Dedifferentiated amniotic fluid mesenchymal stem cell (primary cell): ENCODE measurements around the gene PRKG1.
A peak's percentile ranks its signal among the peaks of the same experiment; 100 is the strongest.
"Not testable (repeated sequence)": the region's sequence is repeated elsewhere in the genome, so short reads cannot be mapped to it uniquely, and the experiment has no call there.

Experiments used
- DNase-seq: peaks from one replicate; pipeline ENCODE4 v3.0.0-alpha.2; 2016; ENCODE audit errors: extremely low spot score

The PRKG1 gene

DNA sequence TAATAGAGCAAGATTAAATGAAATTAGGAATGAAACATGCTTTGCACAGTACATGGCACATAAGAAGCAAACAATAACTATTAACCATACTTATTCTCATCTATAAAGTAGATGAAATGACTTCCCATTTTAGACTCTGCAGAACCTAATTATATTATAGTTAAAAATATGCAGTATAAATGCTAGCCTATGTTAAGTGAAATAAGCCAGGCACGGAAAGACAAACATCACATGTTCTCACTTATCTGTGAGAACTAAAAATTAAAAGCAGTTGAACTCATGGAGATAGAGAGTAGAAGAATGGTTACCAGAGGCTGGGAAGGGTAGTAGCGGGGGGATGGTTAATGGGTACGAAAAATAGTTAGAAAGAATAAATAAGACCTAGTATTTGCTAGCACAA, 247.0 kb downstream of the PRKG1 start:
- DNase-seq, result no peak

DNA sequence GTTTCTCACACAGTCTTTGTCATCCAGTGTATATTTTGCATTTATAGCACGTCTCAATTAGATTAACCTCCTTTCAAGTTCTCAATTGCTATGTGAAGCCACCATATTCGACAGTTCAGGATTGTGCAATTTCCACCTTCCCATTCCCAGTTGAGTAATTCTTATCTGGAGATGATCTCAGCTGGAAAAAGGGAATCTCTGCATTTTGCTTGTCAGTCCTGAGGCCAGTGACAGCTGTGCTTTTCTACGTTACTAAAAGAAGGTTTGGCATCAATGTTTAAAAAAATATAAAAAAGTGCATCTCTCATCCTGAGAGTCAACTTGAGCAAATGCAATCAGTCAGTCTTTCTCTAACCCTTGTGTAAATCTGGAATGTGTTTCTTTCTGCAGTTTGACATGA, 247.7 kb downstream of the PRKG1 start:
- DNase-seq, result no peak

DNA sequence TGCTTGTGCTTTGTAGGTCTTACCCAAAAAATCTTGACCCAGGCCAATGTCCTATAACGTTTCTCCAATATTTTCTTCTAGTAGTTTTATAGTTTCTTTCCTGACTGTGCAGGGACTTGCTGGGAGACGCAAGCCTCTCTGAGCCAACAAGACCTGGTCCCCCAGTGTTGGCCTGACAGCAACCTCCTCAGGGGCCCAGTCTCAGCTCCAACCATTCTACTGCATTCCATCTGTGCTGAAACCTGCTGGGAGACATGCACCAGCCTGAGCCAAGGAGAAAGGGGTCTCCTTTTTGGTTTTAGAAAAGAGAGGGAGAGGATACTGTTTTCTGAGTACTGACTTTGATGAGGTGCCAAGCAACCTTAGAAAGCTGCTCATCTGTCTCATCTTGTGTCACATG, 251.4 kb downstream of the PRKG1 start:
- DNase-seq, result no peak

DNA sequence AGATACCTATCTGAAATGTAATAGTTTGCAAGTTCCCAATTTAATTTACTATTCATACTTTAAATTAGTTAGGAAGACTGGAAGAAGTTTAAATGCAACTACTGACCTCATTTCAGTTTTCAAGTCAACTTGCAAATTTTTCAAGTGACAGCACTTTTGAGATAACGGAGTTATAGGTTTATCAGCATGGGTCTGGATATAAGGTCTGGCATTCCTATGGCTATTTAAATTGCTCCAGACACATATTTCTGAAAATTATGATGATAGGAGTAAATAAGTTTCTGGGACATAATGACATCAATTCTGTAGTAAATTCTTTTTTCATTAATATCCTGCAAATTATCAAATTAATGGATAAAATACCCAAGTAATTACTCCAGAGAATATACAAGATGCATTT, 251.9 kb downstream of the PRKG1 start:
- DNase-seq, result no peak

DNA sequence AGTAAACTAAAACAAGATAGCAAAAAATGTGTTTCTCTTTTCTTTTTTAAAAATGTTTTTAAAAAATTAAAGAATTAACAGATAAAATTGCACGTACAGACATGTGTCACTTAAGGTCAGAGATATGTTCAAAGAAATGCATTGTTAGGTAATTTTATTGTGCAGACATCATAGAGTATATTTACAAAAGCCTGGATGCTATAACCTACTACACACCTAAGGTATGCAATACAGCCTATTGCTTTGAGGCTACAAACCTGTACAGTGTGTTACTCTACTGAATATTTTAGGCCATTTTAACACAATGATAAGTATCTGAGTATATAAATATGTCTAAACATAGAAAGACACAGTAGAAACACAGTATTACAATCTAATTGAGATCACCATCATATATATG, 253.1 kb downstream of the PRKG1 start:
- no peak for DNase-seq

DNA sequence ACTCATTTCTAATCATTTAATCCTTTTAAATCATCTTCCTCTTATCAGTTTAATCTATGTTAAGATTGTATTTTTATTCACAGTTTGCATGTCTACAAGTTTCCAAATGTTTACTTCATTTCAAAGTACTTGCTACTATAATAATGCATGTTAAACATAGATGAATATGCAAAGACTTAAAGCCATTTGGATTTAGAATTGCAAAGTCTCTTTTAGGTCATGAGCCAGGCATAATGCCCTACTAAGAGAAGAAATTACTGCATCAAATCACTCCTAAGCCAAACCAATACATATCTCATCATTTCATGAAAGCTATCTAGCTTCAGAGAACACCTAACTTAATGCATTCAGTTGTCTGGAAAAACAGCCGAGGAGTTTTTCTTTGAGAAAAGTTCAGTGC, 266.1 kb downstream of the PRKG1 start:
- DNase-seq, result no peak

DNA sequence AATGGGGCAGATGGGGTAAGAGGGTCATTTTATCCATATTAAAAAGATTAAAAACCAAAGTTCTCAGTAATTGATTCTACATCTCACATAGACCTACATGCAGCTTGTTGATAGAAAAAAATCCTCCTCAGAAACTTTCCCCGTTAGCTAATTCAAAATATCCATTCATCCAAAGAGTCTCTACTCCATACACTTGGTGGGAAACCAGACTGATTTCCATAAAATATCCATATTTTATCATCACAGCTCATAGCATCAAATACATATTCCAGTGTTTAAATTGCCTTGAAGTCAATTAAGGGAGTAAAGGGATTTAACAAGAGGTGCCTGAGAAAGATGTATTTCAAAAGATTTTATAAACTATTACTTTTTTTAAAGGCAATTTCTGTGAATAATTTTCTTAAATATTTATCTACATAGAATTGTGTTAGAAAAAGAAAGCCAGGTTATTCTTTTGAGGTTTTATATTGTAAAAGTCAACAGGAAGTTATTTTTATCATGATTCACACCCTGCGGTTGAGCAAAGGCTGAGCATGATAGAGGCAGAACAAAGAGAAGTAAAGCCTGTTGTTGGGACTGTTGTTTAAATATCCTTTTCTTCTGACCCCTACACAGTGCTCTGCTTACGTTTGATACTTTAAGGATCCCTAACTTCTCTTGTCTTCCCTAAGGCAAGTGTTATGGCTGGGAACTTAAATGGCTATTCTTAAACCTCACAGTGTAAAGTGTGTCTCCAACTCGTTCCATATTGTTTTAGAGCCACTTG, 266.7 kb downstream of the PRKG1 start:
- no peak for DNase-seq

DNA sequence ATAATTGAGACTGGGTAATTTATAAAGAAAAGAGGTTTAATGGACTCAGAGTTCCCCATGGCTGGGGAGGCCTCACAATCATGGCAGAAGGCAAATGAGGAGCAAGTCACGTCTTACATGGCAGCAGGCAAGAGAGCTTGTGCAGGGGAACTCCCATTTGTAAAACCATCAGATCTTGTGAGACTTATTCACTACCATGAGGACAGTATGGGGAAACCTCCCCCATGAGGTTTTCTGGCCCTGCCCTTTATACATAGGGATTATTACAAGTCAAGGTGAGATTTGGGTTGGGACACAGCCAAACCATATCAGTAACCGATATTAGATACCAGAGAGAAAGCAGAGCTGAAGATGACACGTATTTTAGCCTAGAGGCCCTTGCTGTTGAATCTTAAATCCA, 267.5 kb downstream of the PRKG1 start:
- not testable (repeated sequence) for DNase-seq

DNA sequence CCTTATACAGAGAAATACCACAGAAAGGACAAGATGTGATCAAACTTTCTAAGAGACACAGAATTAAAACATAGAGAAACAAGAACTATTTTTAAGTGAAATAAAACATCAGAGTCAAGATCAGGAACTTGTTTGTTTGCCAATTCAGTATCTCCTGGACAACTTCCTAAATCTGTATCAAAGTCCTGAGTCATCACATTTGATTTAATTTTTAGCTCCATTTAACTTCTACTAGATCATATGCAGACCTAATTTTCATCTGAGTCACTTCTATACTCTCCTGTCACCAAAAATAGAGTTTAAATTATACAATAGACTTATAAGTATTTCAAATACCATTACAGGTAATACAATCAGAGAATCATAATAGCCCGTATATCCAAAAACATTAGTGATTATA, 268.1 kb downstream of the PRKG1 start:
- no peak for DNase-seq

DNA sequence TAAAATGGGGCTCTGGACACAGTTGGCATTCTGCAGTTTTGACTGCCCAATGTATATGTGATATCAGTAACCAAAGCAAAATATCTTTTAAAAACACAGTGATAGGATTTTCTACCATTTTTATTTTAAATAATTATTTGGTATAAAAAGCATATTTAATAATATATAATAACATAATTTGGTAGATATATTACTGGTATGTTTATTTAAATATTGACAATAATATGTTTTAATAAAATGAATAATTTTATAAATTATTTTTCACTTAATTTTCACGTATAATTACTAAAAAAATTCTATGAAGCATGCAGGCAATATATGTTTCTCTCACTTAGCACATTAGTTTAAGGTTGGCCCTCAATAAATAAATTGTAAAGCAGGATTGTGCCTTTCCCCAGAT, 269.1 kb downstream of the PRKG1 start:
- no peak for DNase-seq

DNA sequence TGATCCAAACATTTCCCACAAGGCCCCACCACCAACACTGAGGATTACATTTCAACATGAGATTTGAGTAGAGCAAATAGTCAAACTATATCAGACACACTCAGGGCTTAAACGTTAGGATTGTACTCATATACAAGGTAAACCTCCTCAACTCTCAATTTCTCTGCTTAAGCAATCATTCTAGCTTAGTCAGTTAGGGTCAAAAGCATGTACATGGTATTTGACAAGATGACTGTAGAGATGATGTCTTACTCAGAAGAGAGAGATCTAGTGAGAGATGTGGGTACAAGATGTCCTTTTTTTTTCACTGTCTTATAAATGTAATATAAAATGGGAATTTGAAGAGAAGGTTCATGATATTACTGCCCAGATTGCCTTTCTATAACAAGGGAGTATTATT, 270.1 kb downstream of the PRKG1 start:
- no peak for DNase-seq

DNA sequence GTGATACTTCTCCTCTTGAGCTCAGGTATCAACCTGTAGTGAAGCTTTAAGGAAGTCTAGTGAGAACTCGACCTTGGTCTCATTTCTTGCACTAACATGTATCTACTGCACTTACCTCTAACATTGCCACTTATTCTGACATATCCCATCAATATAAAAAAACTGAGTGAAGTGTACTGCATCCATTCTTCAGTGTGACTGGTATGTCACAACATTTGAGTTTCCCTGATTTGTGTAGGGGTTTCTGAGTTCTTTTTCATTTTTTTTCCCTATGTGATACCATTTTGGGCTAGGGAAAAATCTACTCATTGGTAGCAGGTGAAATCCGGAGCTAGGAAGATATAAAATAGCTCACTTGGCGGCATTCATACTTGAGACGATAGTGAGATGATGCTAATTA, 274.3 kb downstream of the PRKG1 start:
- DNase-seq, result no peak

DNA sequence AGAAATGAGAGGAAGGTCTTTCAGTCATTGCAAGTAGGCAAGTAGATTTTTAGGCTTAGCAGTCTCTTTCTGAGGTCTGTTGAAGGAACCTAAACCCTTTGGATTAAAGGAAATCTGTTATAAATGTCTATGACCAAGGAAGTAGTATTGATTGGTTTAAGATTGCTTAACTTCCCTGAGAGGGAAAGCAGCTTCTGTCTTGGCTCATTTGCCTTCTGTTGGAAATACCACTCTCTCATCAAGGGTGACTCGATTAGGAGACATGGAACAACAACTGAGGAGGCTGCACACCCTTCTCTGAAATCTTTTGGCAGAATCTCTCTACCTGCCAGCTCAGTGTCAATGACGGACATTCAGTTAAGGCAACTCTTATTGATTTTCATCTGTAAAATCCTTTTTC, 282.9 kb downstream of the PRKG1 start:
- no peak for DNase-seq

DNA sequence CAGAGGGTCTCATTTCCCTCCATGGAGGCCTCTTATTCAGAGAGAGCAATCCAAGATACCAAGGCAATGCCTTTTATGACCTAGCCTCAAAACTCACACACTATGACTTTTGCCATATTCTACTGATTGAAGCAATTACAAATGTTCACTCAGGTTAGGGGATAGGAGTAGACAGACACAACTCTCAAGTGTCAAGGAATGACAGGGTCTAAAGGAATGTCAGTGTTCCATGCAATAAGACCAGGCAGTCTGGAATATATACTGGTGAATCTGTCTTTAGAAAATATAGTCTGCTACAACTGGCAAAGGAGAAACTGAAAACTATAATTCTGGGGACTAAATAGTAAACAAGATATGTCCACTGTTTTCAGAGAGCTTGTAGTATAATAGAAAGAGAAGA, 283.9 kb downstream of the PRKG1 start:
- DNase-seq, result no peak

DNA sequence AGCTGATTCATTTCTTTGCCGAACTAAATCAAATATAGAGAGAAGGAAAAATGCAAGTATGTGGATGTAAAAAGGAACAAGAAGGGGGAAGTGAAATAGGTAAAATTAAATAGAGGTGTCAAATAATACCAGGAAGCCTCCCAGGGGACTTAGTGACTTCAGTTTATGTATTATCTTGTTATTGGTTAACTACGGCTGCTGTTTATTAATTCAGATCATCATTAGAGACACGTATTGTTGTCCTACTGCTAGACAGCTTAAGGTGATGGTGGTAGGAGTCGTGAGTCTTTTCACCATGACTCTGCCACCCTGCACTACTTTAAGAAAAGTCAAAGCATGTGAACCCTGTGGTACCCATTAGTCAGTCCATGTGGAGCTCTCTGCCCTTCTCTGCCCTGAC, 289.1 kb downstream of the PRKG1 start:
- no peak for DNase-seq

DNA sequence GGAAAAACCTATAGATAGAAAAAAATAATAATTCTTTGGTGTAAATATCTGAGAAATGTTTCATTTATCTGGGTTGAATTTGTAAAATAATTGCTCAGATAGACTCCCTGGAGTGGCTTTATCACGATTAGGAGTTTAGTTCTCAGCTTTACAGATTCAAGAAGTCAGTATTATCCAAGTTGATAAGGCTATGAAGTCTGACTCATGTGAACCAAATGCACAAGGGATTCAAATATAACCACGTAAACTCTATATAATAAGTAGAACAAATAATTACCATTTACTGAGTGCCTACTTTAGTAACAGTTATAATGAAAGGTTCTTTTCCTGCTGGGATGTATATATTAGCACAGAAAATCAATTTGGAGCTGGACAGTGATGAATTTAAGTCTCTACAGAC, 290.4 kb downstream of the PRKG1 start:
- no peak for DNase-seq

DNA sequence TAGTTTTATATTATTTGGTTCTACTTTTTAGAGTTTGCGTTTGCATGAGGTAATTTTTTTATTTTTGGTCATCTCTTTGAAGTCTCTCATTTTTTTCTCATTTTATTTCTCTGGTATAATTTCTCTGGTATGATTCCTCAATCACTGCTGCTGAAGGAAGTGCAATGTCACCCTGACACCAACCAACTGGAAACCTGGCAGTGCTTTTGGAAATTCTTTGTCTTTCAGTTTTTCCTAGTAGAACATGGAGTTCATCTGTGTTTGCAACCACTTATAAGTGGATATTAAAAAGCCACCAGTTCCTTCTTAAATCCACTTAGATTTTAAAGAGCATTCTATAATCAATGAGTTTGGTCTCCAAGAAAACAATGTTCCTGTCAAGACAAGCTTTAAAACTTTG, 291.8 kb downstream of the PRKG1 start:
- DNase-seq, result no peak

DNA sequence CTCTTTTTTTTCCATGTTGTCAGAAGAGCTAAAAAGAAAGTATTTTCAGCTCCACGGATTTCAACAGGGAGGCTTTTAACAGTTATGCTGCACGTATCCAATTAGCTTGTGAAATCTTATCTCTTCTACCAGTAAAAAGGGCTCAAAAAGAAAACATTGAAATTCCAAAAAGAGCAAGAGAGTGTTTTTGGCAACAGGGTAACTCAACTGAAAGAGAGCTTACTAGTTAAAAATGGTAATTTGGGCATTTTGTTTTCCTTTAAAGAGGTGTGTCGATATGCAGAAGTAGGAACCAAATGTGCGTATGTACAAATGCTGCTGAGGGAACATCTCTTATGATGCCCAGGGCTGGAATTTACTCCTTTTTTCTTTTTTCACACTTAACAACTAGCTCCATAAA, 292.8 kb downstream of the PRKG1 start:
- DNase-seq, result no peak

DNA sequence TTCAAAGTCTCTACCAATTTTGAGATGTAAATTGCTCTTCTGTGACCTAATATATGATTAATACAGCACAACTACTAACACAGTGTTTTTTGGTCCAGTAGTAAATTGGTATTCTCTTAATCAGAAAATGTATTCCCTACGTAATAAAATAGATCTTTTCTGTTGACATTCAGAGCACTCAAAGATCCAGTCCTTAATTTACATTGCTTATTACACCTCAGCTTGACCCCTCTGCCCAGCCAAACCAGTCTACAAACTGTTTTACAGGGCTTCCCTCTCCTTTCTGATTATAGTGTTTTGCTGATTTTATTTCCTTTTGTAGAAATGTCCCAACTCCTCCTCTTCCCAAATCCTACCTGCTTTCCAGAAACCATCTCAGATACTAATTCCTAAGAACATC, 293.4 kb downstream of the PRKG1 start:
- DNase-seq, result no peak

DNA sequence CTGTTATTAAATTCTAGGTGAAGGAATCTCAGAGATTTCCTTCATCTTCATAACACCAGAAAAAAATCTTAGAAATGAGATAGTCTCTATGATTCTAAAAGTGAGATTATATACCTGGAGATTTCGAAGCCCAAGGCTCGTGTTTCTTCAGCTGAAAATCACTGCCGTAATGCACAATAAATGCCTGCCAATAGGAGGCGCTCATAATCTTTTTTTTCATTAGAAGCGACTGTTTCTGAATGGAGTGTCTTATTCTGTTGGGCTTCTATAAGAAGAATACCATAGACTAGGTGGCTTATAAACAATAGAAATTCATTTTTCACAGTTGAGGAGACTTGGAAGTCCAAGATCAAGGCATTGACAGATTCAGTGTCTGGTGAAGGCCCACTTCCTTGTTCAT, 294.7 kb downstream of the PRKG1 start:
- DNase-seq, result no peak

DNA sequence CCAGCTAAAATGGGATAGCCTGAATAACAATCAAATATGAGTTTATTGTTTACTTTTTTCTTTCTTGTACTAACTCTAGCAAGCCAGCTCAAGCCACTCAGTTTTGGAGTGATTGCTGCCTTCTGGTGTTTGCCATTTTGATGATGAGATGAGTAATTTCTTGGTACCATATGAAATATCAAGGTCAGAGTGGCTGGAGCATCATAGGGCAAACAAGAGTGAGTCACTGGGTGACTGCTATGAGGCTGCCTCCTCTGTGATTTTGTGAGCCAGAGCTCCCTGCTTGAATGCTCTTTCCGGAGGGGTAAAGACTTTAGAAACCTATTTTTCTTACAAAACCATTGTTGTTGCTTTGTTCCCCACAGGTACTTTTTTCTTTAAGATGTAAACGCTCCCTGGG, 295.6 kb downstream of the PRKG1 start:
- DNase-seq, result peak; percentile 46

DNA sequence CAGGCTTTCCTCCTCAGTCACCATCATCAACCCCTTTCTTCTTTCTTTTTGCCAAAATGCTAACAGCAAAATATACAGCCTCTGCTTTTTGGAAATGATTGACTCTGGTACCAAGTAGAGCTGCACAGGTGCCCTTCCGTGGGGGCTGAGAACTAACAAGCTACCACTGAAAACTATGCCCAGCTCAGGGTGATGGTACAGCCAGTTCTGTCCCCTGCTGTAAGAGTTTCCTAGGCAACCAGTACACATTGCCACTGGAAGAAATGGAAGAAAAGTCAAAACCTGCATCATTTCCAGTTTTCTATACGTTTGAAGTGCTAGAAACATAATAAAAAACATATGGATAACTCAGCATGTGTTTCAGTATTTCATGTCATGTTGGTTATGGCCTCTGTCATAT, 297.5 kb downstream of the PRKG1 start:
- no peak for DNase-seq

DNA sequence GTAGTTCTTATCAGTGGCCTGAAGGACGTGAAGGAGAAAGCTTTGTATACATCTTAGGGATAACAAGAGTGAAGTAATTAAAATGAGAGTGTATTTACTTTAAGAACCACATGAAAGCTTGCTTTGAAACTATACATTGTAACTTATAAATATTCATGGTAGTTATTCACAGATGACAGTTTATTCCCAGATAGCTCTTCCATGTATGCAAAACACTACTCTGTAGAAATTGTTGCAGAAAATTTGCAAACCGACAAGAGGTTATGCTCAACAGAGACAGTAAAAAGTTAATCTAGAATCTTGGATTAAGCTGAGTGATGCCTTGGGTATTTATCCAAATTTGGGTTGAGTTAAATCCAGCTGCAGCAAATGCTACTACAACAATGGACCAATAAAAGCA, 301.5 kb downstream of the PRKG1 start:
- no peak for DNase-seq
